Endothelial cell of umbilical vein (primary cell): ENCODE data around the gene ESYT2. TPM values are rescaled to one million over a fixed set of nuclear protein-coding genes. Genes with fewer than 3 reads are reported as not detected.

Experiments
- BruUV-seq: library from RNA; stranded (reverse); fragments of 400-500 nt; replicated peaks from 2 replicates; lab custom pipeline; 2021; lab: Mats Ljungman, UMichigan
- CTCF ChIA-PET: fragments of 300-600, 350-600 bp; sonication (Branson Sonifier 250); formaldehyde crosslinking; loops from one replicate; lab custom pipeline; 2021; ENCODE audit warnings: antibody characterized with exemption, inconsistent platforms; lab: Charles Lee
- POLR2A ChIA-PET: fragments of 300-600, 350-600 bp; sonication (Branson Sonifier 250); formaldehyde crosslinking; loops from one replicate; lab custom pipeline; 2021; ENCODE audit warnings: antibody characterized with exemption, inconsistent platforms; lab: Charles Lee
- DNase-seq: peaks from one replicate; pipeline ENCODE4 v3.0.0-alpha.2; 2011; ENCODE audit warnings: low read depth, low spot score
- FAIRE-seq: peaks from 2 replicates; lab custom pipeline; 2011; peaks lifted over from hg19 to GRCh38; lab: Jason Lieb, UNC
- H2AFZ ChIP-seq: 2 replicates; pipeline ENCODE4 v1.6.0; 2012; ENCODE audit warnings: low read depth, low read length, control low read depth, inconsistent platforms
- H3K27ac ChIP-seq: 2 replicates; pipeline ENCODE4 v1.5.1; 2011; ENCODE audit warnings: low read depth, mild to moderate bottlenecking, control low read depth, low read length, moderate library complexity; ENCODE audit not compliant: insufficient read depth
- H3K27me3 ChIP-seq, 2 experiments: 2 replicates each; pipeline versions ENCODE4 v1.6.0 to v1.6.1; 2011; ENCODE audit warnings: low read length in 2 of 2, mixed read lengths in 1 of 2; ENCODE audit not compliant: control insufficient read depth in 2 of 2, insufficient read depth in 2 of 2
- H3K36me3 ChIP-seq, 2 experiments: 2 replicates in 1 of 2; 3 replicates in 1 of 2; pipeline ENCODE4 v1.5.1; 2011; ENCODE audit warnings: low read length in 2 of 2, mild to moderate bottlenecking in 1 of 2, moderate library complexity in 1 of 2; ENCODE audit not compliant: control insufficient read depth in 2 of 2, insufficient read depth in 2 of 2; ENCODE audit errors: extremely low read depth in 1 of 2
- H3K4me1 ChIP-seq: 3 replicates; pipeline ENCODE4 v1.5.1; 2011; ENCODE audit warnings: mild to moderate bottlenecking, low read length; ENCODE audit not compliant: control insufficient read depth, insufficient read depth; ENCODE audit errors: extremely low read depth
- H3K4me2 ChIP-seq: 2 replicates; pipeline ENCODE4 v1.6.1; 2011; ENCODE audit warnings: low read length, control low read depth, mixed read lengths; ENCODE audit not compliant: insufficient read depth
- H3K4me3 ChIP-seq, 3 experiments: fragments of 200-600 bp in 1 of 3; sonication (generic), shearing (Covaris generic) in 1 of 3; replicated peaks in 1 of 3; 2 replicates each; pipeline ENCODE4 v1.5.1; 2011 to 2016; ENCODE audit warnings: control low read depth in 3 of 3, low read length in 3 of 3, mild to moderate bottlenecking in 2 of 3, inconsistent platforms in 1 of 3, low read depth in 1 of 3, moderate library complexity in 1 of 3; ENCODE audit not compliant: insufficient read depth in 1 of 3
- H3K79me2 ChIP-seq: 2 replicates; pipeline ENCODE4 v1.6.0; 2012; ENCODE audit warnings: low read length, inconsistent platforms; ENCODE audit not compliant: control insufficient read depth, insufficient read depth
- H3K9ac ChIP-seq: replicated peaks from 2 replicates; pipeline ENCODE3; 2011; ENCODE audit warnings: low read length, control low read depth; ENCODE audit not compliant: insufficient read depth; ENCODE audit errors: extremely low read depth
- H3K9me1 ChIP-seq: replicated peaks from 3 replicates; pipeline ENCODE4 v1.6.0; 2011; ENCODE audit warnings: mild to moderate bottlenecking, low read length; ENCODE audit not compliant: control insufficient read depth, insufficient read depth; ENCODE audit errors: extremely low read depth
- H3K9me3 ChIP-seq: replicated peaks from 2 replicates; pipeline ENCODE4 v1.5.1; 2012; ENCODE audit warnings: low read length, inconsistent platforms; ENCODE audit not compliant: control insufficient read depth, insufficient read depth
- H4K20me1 ChIP-seq: replicated peaks from 2 replicates; pipeline ENCODE3; 2011; ENCODE audit warnings: mild to moderate bottlenecking, low read length; ENCODE audit not compliant: control insufficient read depth, insufficient read depth; ENCODE audit errors: extremely low read depth
- CTCF ChIP-seq, 2 donors: IDR thresholded peaks; 1 replicate in 1 of 2; 2 replicates in 1 of 2; pipeline ENCODE4 v1.5.1; 2011; ENCODE audit warnings: low read length in 2 of 2, mild to moderate bottlenecking in 2 of 2, moderate library complexity in 2 of 2, control low read depth in 1 of 2, inconsistent platforms in 1 of 2, low read depth in 1 of 2; ENCODE audit not compliant: insufficient read depth in 1 of 2; ENCODE audit errors: extremely low read depth in 1 of 2
- EZH2 ChIP-seq: IDR thresholded peaks from 2 replicates; pipeline ENCODE4 v1.6.1; 2012; ENCODE audit warnings: borderline replicate concordance, low read depth, mild to moderate bottlenecking, moderate library complexity, low read length, inconsistent platforms; ENCODE audit not compliant: severe bottlenecking
- FOS ChIP-seq: IDR thresholded peaks from 2 replicates; pipeline ENCODE4 v1.6.1; 2011; ENCODE audit warnings: mild to moderate bottlenecking, low read length, moderate library complexity, borderline replicate concordance; ENCODE audit not compliant: insufficient read depth
- GATA2 ChIP-seq: IDR thresholded peaks from 2 replicates; pipeline ENCODE4 v1.7.0; 2011; ENCODE audit warnings: low read depth, mild to moderate bottlenecking, moderate library complexity, mixed read lengths, low read length; ENCODE audit not compliant: insufficient read length, insufficient read depth
- JUN ChIP-seq: IDR thresholded peaks from 2 replicates; pipeline ENCODE4 v1.6.1; 2011; ENCODE audit warnings: borderline replicate concordance, low read depth; ENCODE audit not compliant: insufficient read length, insufficient read depth
- MAX ChIP-seq: IDR thresholded peaks from 2 replicates; pipeline ENCODE4 v1.6.1; 2011; ENCODE audit not compliant: insufficient read depth, insufficient read length
- MYC ChIP-seq: IDR thresholded peaks from one replicate; pipeline ENCODE4 v1.6.1; 2011; ENCODE audit warnings: mild to moderate bottlenecking, low read depth, low read length
- POLR2A ChIP-seq: IDR thresholded peaks from 2 replicates; pipeline ENCODE4 v1.6.1; 2012; ENCODE audit warnings: low read depth, mild to moderate bottlenecking, control low read depth, low read length
- POLR2AphosphoS5 ChIP-seq: IDR thresholded peaks from 2 replicates; pipeline ENCODE4 v1.6.1; 2012; ENCODE audit warnings: low read depth, mild to moderate bottlenecking, control low read depth, low read length, moderate library complexity; ENCODE audit not compliant: insufficient read depth
- dilution Hi-C: fragments of 300-500 bp; cut with MboI; formaldehyde crosslinking; loops from one replicate; pipeline ENCODE4 v1.15.0; 2019; ENCODE audit warnings: low sequenced_read_pairs; ENCODE audit not compliant: extremely low pct_ligation_motif_present
- intact Hi-C: fragments of 100-400 bp; cut with micrococcal nuclease; formaldehyde crosslinking; loops from one replicate; pipeline ENCODE4 v1.10.0; 2022
- polyA plus RNA-seq, 4 experiments: library from polyadenylated mRNA; depleted of rRNA in 3 of 4; stranded (reverse) in 3 of 4; unstranded in 1 of 4; fragments of >200 nt; gene quantifications; 2 replicates each; pipeline versions ENCODE4 v1.2.1 to v1.2.3, GENCODE V29; 2011 to 2012; ENCODE audit warnings: missing spikeins in 1 of 4
- total RNA-seq: library from RNA; stranded (reverse); gene quantifications from 2 replicates; pipeline ENCODE4 v1.2.3, GENCODE V29; 2021

ESYT2 gene
- total and polyA plus RNA-seq, 2 donors (not counting 3 experiments of a cell fraction or from before 2014, with no cell fraction given) = 18.8 to 46.6 TPM

- dilution Hi-C loops = no loop called here
- Histone ChIP-seq H3K4me2 (no peak overlapping the region), H3K4me3 (no peak overlapping the region), H3K27me3 (no peaks in the 10 kb centered on the region), H3K9me1 (no peaks in the 10 kb centered on the region), H3K4me1 (no peaks in the 10 kb centered on the region), H3K27ac (no peak overlapping the region), H3K36me3 (peaks cover 0 to 1% of the 10 kb centered on the region in 2 experiments), H3K9me3 (no peaks in the 10 kb centered on the region), H3K9ac (no peak overlapping the region), H3K79me2 (no peaks in the 10 kb centered on the region), H4K20me1 (no peaks in the 10 kb centered on the region), H2AFZ (no peak overlapping the region)
- TF ChIP-seq JUN (no peak), GATA2 (no peak), MYC (no peak), FOS (no peak), EZH2 (no peak), MAX (no peak), POLR2A (no peak)
- no TSS peak for BruUV-seq
- FAIRE-seq (no peak), DNase-seq (no peak)
- CTCF ChIA-PET = no interaction called here
- intact Hi-C loops = no loop called here
- POLR2A ChIA-PET = no interaction called here
Measured at GRCh38 chr7:158749396-158749795, 79.9 kb downstream of the ESYT2 start.

GRCh38 chr7:158748335-158748734 lies 81.0 kb downstream of the ESYT2 start:
- no peak overlapping the region for H3K4me2 ChIP-seq
- no peaks in the 10 kb centered on the region for H3K9me1 ChIP-seq
- no peaks in the 10 kb centered on the region for H4K20me1 ChIP-seq
- intact Hi-C loops = no loop called here
- H3K79me2 ChIP-seq = no peaks in the 10 kb centered on the region
- no TSS peak for BruUV-seq
- FAIRE-seq (no peak), DNase-seq (no peak)
- no peaks in the 10 kb centered on the region for H3K4me1 ChIP-seq
- H3K36me3 ChIP-seq = peaks cover 0 to 3% of the 10 kb centered on the region in 2 experiments
- TF ChIP-seq MYC = no peak
- no peak for TF ChIP-seq EZH2
- no peak for TF ChIP-seq POLR2A
- TF ChIP-seq JUN = no peak
- TF ChIP-seq POLR2AphosphoS5 = no peak
- TF ChIP-seq FOS = no peak
- no peak for TF ChIP-seq CTCF (IDR thresholded peaks at IDR 0.05; ENCODE audit: extremely low read depth in 1 of 2, insufficient read depth in 1 of 2, low read depth in 1 of 2, low read length in 2 of 2)
- TF ChIP-seq MAX = no peak
- no peak for TF ChIP-seq GATA2
- CTCF ChIA-PET = interaction anchor here (1.1 kb wide), 1 partner anchor 52 kb away, joined by 4 read pairs; no protein-coding TSS in a partner anchor
- no peaks in the 10 kb centered on the region for H3K9me3 ChIP-seq
- no peak overlapping the region for H2AFZ ChIP-seq
- dilution Hi-C loops = no loop called here
- no peaks in the 10 kb centered on the region for H3K27me3 ChIP-seq
- H3K9ac ChIP-seq = no peak overlapping the region
- POLR2A ChIA-PET = no interaction called here
- no peak overlapping the region for H3K27ac ChIP-seq
- H3K4me3 ChIP-seq = no peak overlapping the region
